ENCODE measurements around the gene FBXO24. TPM values are rescaled to one million over a fixed set of nuclear protein-coding genes. Genes with fewer than 3 reads are reported as not detected.
"Not testable (repeated sequence)": the region's sequence is repeated elsewhere in the genome, so short reads cannot be mapped to it uniquely, and the experiment has no call there.

FBXO24 gene
- total RNA-seq, 1 experiment from 2014 or later: 0.66 TPM

- Mint-ChIP-seq H3K27me3 (ENCODE audit: unreplicated experiment) (no peaks in the 10 kb centered on the region), H3K4me1 (ENCODE audit: low read depth, unreplicated experiment) (peaks cover 10% of the 10 kb centered on the region), H3K4me3 (ENCODE audit: low read depth, unreplicated experiment) (no peak overlapping the region), H3K36me3 (ENCODE audit: insufficient read depth, unreplicated experiment) (peaks cover 47% of the 10 kb centered on the region), H3K9me3 (ENCODE audit: low read depth, unreplicated experiment) (no peaks in the 10 kb centered on the region), H3K27ac (ENCODE audit: unreplicated experiment) (no peak overlapping the region)
- DNase-seq: no peak
- intact Hi-C loops (cut with micrococcal nuclease; ENCODE audit: unreplicated experiment): no loop called here
- TF ChIP-seq CTCF (IDR thresholded peaks at IDR 0.05; ENCODE audit: unreplicated experiment): no peak
- BruUV-seq (replicated peaks): no TSS peak
- CTCF ChIA-PET: no interaction called here
Observed at GRCh38 chr7:100562195-100563099, 23.7 kb upstream of the FBXO24 start.

GRCh38 chr7:100563100-100563564 lies 23.0 kb upstream of the FBXO24 start:
- intact Hi-C loops (cut with micrococcal nuclease; ENCODE audit: unreplicated experiment): no loop called here
- DNase-seq: no peak
- no TSS peak for BruUV-seq (replicated peaks)
- no peaks in the 10 kb centered on the region for H3K27me3 Mint-ChIP-seq (ENCODE audit: unreplicated experiment)
- H3K4me3 Mint-ChIP-seq (ENCODE audit: low read depth, unreplicated experiment): no peak overlapping the region
- H3K9me3 Mint-ChIP-seq (ENCODE audit: low read depth, unreplicated experiment): no peaks in the 10 kb centered on the region
- peaks cover 10% of the 10 kb centered on the region for H3K4me1 Mint-ChIP-seq (ENCODE audit: low read depth, unreplicated experiment)
- CTCF ChIA-PET: no interaction called here
- peaks cover 50% of the 10 kb centered on the region for H3K36me3 Mint-ChIP-seq (ENCODE audit: insufficient read depth, unreplicated experiment)
- TF ChIP-seq CTCF (IDR thresholded peaks at IDR 0.05; ENCODE audit: unreplicated experiment): no peak
- H3K27ac Mint-ChIP-seq (ENCODE audit: unreplicated experiment): no peak overlapping the region

- DNase-seq: peak; percentile 72
- Mint-ChIP-seq H3K27me3 (ENCODE audit: unreplicated experiment) (no peaks in the 10 kb centered on the region), H3K27ac (ENCODE audit: unreplicated experiment) (no peak overlapping the region), H3K4me3 (ENCODE audit: low read depth, unreplicated experiment) (no peak overlapping the region), H3K4me1 (ENCODE audit: low read depth, unreplicated experiment) (peaks cover 16% of the 10 kb centered on the region), H3K9me3 (ENCODE audit: low read depth, unreplicated experiment) (no peaks in the 10 kb centered on the region), H3K36me3 (ENCODE audit: insufficient read depth, unreplicated experiment) (peaks cover 51% of the 10 kb centered on the region)
- CTCF ChIA-PET: interaction anchor here (0.7 to 0.9 kb wide), 3 partner anchors 9 to 69 kb away, joined by 4 to 6 read pairs (median 4); partner anchors contain the start of gene FBXO24
- TF ChIP-seq CTCF (IDR thresholded peaks at IDR 0.05; ENCODE audit: unreplicated experiment): peak; percentile 79
- intact Hi-C loops (cut with micrococcal nuclease; ENCODE audit: unreplicated experiment): no loop called here
- no TSS peak for BruUV-seq (replicated peaks)
Observed at GRCh38 chr7:100563809-100564400, 22.2 kb upstream of the FBXO24 start.

GRCh38 chr7:100564405-100564804 lies 21.7 kb upstream of the FBXO24 start:
- H3K9me3 Mint-ChIP-seq (ENCODE audit: low read depth, unreplicated experiment); intact Hi-C loops (cut with micrococcal nuclease; ENCODE audit: unreplicated experiment); DNase-seq; H3K27ac Mint-ChIP-seq (ENCODE audit: unreplicated experiment); H3K4me3 Mint-ChIP-seq (ENCODE audit: low read depth, unreplicated experiment); BruUV-seq (replicated peaks); H3K27me3 Mint-ChIP-seq (ENCODE audit: unreplicated experiment): not testable (repeated sequence)
- CTCF ChIA-PET: interaction anchor here (0.7 to 1.0 kb wide), 4 partner anchors 10 to 95 kb away, joined by 3 to 6 read pairs (median 4); partner anchors contain the start of gene FBXO24
- H3K4me1 Mint-ChIP-seq (ENCODE audit: low read depth, unreplicated experiment): peaks cover 20% of the 10 kb centered on the region
- peaks cover 52% of the 10 kb centered on the region for H3K36me3 Mint-ChIP-seq (ENCODE audit: insufficient read depth, unreplicated experiment)

All from Calu3 (cell line).